ENCODE data around the gene LRRD1. TPM values are rescaled to one million over a fixed set of nuclear protein-coding genes. Genes with fewer than 3 reads are reported as not detected.
"Not testable (repeated sequence)": the region's sequence is repeated elsewhere in the genome, so short reads cannot be mapped to it uniquely, and the experiment has no call there.

LRRD1 gene
- total RNA-seq, 4 donors from 2014 or later, result 0.12 to 0.28 TPM; not detected in 2

GRCh38 chr7:92158660-92159575 lies 20.0 kb downstream of the LRRD1 start:
- no peak for TF ChIP-seq CTCF (IDR thresholded peaks at IDR 0.05)
- DNase-seq (ENCODE audit: low spot score) (no peak), ATAC-seq (ENCODE audit: low FRiP score) (no peak)

DNA sequence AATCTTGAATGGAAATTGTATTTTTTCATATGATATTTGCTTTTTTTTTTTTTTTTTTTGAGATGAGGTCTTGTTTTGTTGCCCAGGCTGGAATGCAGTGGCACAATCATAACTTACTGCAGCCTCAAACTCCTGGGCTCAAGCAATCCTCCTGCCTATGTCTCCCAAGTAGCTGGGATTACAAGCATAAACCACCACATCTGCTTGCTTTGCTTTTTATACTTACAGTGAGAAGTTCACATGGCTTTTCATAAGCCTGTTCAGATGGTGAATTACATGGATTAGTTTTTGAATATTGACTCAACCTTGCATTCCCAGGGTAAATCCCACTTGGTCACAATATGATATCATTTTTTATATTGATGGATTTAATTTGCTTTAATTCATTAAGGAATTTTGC lies 22.0 kb downstream of the LRRD1 start:
- no peak for TF ChIP-seq CTCF (IDR thresholded peaks at IDR 0.05)
- DNase-seq (ENCODE audit: low spot score), result no peak
- ATAC-seq (ENCODE audit: low FRiP score), result no peak

DNA sequence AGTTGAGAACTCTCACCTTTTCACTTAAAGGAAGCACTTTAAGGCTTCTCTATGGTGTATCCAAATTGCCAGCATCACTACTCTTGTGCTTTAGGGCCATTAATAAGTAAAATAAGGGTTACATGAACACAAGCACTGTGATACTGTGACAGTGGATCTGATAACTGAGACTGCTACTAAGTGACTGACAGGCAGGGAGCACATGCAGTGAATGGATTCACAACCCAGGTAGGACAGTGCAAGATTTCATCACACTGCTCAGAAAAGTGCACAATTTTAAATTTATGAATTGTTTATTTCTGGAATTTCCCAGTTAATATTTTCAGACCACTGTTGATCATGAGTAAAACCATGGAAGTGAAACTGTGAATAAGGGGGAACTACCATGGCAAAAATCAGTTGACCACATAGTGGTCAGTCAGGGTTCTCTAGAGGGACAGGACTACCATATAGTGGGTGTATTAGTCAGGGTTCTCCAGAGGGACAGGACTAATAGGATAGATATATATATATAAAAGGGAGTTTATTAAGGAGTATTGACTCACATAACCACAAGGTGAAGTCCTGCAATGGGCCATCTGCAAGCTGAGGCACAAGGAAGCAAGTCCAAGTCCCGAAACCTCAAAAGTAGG lies 23.7 kb downstream of the LRRD1 start:
- no peak for ATAC-seq (ENCODE audit: low FRiP score)
- no peak for TF ChIP-seq CTCF (IDR thresholded peaks at IDR 0.05)
- no peak for DNase-seq (ENCODE audit: low spot score)

- DNase-seq (ENCODE audit: low spot score) (no peak), ATAC-seq (ENCODE audit: low FRiP score) (no peak)
- TF ChIP-seq CTCF (IDR thresholded peaks at IDR 0.05), result no peak
Observed at GRCh38 chr7:92150450-92151017, 28.4 kb downstream of the LRRD1 start.

GRCh38 chr7:92149736-92150239 lies 29.2 kb downstream of the LRRD1 start:
- no peak for TF ChIP-seq CTCF (IDR thresholded peaks at IDR 0.05)
- DNase-seq (ENCODE audit: low spot score) (no peak), ATAC-seq (ENCODE audit: low FRiP score) (no peak)

GRCh38 chr7:92143192-92143880 lies 35.6 kb downstream of the LRRD1 start:
- DNase-seq (ENCODE audit: low spot score); ATAC-seq (ENCODE audit: low FRiP score): not testable (repeated sequence)

- not testable (repeated sequence) for DNase-seq (ENCODE audit: low spot score); ATAC-seq (ENCODE audit: low FRiP score)
Observed at GRCh38 chr7:92142791-92143190, 36.2 kb downstream of the LRRD1 start.

Measured in omental fat pad (tissue), 4 donors.